ENCODE results near the gene KRT83. TPM values are rescaled to one million over a fixed set of nuclear protein-coding genes. Genes with fewer than 3 reads are reported as not detected.

The KRT83 gene
- total and polyA plus RNA-seq, 2 donors (not counting 1 experiment from before 2014, with no cell fraction given) = not detected

- no peak overlapping the region for H3K4me3 ChIP-seq (ENCODE audit: control extremely low read depth in 1 of 5, extremely low read depth in 1 of 5, insufficient read depth in 1 of 5, low read depth in 2 of 5, low read length in 4 of 5)
- Mint-ChIP-seq H3K9me3 (ENCODE audit: insufficient read depth) (no peaks in the 10 kb centered on the region), H3K4me3 (no peak overlapping the region), H3K27ac (no peak overlapping the region), H3K4me1 (peaks cover 30% of the 10 kb centered on the region), H3K27me3 (peaks cover 21% of the 10 kb centered on the region)
- no peak overlapping the region for H3K4me2 ChIP-seq (replicated peaks; ENCODE audit: low read depth, low read length, poor library complexity, severe bottlenecking)
- peaks cover 0 to 6% (median 3%) of the 10 kb centered on the region in 4 experiments for H3K27me3 ChIP-seq (replicated peaks in 1 of 4; ENCODE audit: control extremely low read depth in 1 of 4, control insufficient read depth in 3 of 4, insufficient read depth in 4 of 4, low read length in 3 of 4)
- no peak overlapping the region for H2AFZ ChIP-seq (ENCODE audit: insufficient read depth, low read depth, low read length, poor library complexity, severe bottlenecking)
- no peaks in the 10 kb centered on the region for H4K20me1 ChIP-seq (ENCODE audit: control insufficient read depth, insufficient read depth, low read length, poor library complexity, severe bottlenecking)
- WGBS (ENCODE audit: insufficient coverage) = 97% methylated on average over 7 of the region's 8 CpGs
- H3K4me1 ChIP-seq (ENCODE audit: control insufficient read depth in 2 of 2, insufficient read depth in 2 of 2, low read length in 2 of 2) = peaks cover 20 to 21% of the 10 kb centered on the region in 2 donors
- no peaks in the 10 kb centered on the region for H3K36me3 ChIP-seq (replicated peaks in 1 of 2; ENCODE audit: control extremely low read depth in 1 of 2, control insufficient read depth in 1 of 2, extremely low read depth in 1 of 2, insufficient read depth in 2 of 2, low read length in 1 of 2)
- no peak overlapping the region for H3K27ac ChIP-seq (ENCODE audit: low read length in 2 of 2)
- intact Hi-C loops (cut with micrococcal nuclease) = no loop called here
- H3K79me2 ChIP-seq (ENCODE audit: control insufficient read depth, insufficient read depth, low read length) = no peaks in the 10 kb centered on the region
- ATAC-seq (ENCODE audit: low read depth) (no peak), DNase-seq (no peak)
- no peak for TF ChIP-seq CTCF (IDR thresholded peaks at IDR 0.05)
- TF ChIP-seq EZH2 (IDR thresholded peaks at IDR 0.05; ENCODE audit: borderline replicate concordance, insufficient read depth, low read depth, low read length, poor library complexity, severe bottlenecking) = no peak
- H3K9me3 ChIP-seq (ENCODE audit: control extremely low read depth in 1 of 3, control insufficient read depth in 2 of 3, insufficient read depth in 1 of 3, low read length in 2 of 3) = no peaks in the 10 kb centered on the region
- no peak overlapping the region for H3K9ac ChIP-seq (ENCODE audit: low read length)
- ChIA-PET CTCF (no interaction called here), POLR2A (no interaction called here)
Measured at GRCh38 chr12:52355176-52355575, 34.0 kb upstream of the KRT83 start.

GRCh38 chr12:52354200-52354599 lies 33.0 kb upstream of the KRT83 start:
- no peaks in the 10 kb centered on the region for H3K9me3 ChIP-seq (ENCODE audit: control extremely low read depth in 1 of 3, control insufficient read depth in 2 of 3, insufficient read depth in 1 of 3, low read length in 2 of 3)
- H3K4me3 Mint-ChIP-seq = no peak overlapping the region
- POLR2A ChIA-PET = no interaction called here
- H3K4me3 ChIP-seq (ENCODE audit: control extremely low read depth in 1 of 5, extremely low read depth in 1 of 5, insufficient read depth in 1 of 5, low read depth in 2 of 5, low read length in 4 of 5) = no peak overlapping the region
- ATAC-seq (ENCODE audit: low read depth) (no peak), DNase-seq (no peak)
- no peak overlapping the region for H3K9ac ChIP-seq (ENCODE audit: low read length)
- no peaks in the 10 kb centered on the region for H3K79me2 ChIP-seq (ENCODE audit: control insufficient read depth, insufficient read depth, low read length)
- no peak overlapping the region for H2AFZ ChIP-seq (ENCODE audit: insufficient read depth, low read depth, low read length, poor library complexity, severe bottlenecking)
- no peak overlapping the region for H3K27ac Mint-ChIP-seq
- CTCF ChIA-PET = no interaction called here
- H3K27me3 Mint-ChIP-seq = peaks cover 17% of the 10 kb centered on the region
- H3K4me2 ChIP-seq (replicated peaks; ENCODE audit: low read depth, low read length, poor library complexity, severe bottlenecking) = no peak overlapping the region
- no peaks in the 10 kb centered on the region for H3K36me3 ChIP-seq (replicated peaks in 1 of 2; ENCODE audit: control extremely low read depth in 1 of 2, control insufficient read depth in 1 of 2, extremely low read depth in 1 of 2, insufficient read depth in 2 of 2, low read length in 1 of 2)
- WGBS (ENCODE audit: insufficient coverage) = 42% methylated on average over 3 of the region's 5 CpGs
- peaks cover 15 to 16% of the 10 kb centered on the region in 2 donors for H3K4me1 ChIP-seq (ENCODE audit: control insufficient read depth in 2 of 2, insufficient read depth in 2 of 2, low read length in 2 of 2)
- H3K27ac ChIP-seq (ENCODE audit: low read length in 2 of 2) = no peak overlapping the region
- TF ChIP-seq EZH2 (IDR thresholded peaks at IDR 0.05; ENCODE audit: borderline replicate concordance, insufficient read depth, low read depth, low read length, poor library complexity, severe bottlenecking) = no peak
- no peak for TF ChIP-seq CTCF (IDR thresholded peaks at IDR 0.05)
- peaks cover 24% of the 10 kb centered on the region for H3K4me1 Mint-ChIP-seq
- no peaks in the 10 kb centered on the region for H4K20me1 ChIP-seq (ENCODE audit: control insufficient read depth, insufficient read depth, low read length, poor library complexity, severe bottlenecking)
- no peaks in the 10 kb centered on the region for H3K9me3 Mint-ChIP-seq (ENCODE audit: insufficient read depth)
- intact Hi-C loops (cut with micrococcal nuclease) = no loop called here
- H3K27me3 ChIP-seq (replicated peaks in 1 of 4; ENCODE audit: control extremely low read depth in 1 of 4, control insufficient read depth in 3 of 4, insufficient read depth in 4 of 4, low read length in 3 of 4) = peaks cover 0 to 9% (median 3%) of the 10 kb centered on the region in 4 experiments
